Measurements from ENCODE around the gene MAP7.
"Not testable (repeated sequence)": the region's sequence is repeated elsewhere in the genome, so short reads cannot be mapped to it uniquely, and the experiment has no call there.

The MAP7 gene

GRCh38 chr6:136308469-136308868, 241.8 kb downstream of the MAP7 start:
- not testable (repeated sequence) for DNase-seq (ENCODE audit: low read depth in 2 of 3, low spot score in 2 of 3)

GRCh38 chr6:136307351-136307750, 242.9 kb downstream of the MAP7 start:
- no peak for DNase-seq (ENCODE audit: low read depth in 2 of 3, low spot score in 2 of 3)

GRCh38 chr6:136306466-136306865, 243.8 kb downstream of the MAP7 start:
- no peak for DNase-seq (ENCODE audit: low read depth in 2 of 3, low spot score in 2 of 3)

GRCh38 chr6:136304410-136304809, 245.8 kb downstream of the MAP7 start:
- DNase-seq (ENCODE audit: low read depth in 2 of 3, low spot score in 2 of 3): no peak

- DNase-seq (ENCODE audit: low read depth in 2 of 3, low spot score in 2 of 3): no peak
These were observed 246.7 kb downstream of the MAP7 start for GRCh38 chr6:136303516-136303915.

- no peak for DNase-seq (ENCODE audit: low read depth in 2 of 3, low spot score in 2 of 3)
These were observed 255.6 kb downstream of the MAP7 start for GRCh38 chr6:136294621-136295020.

Data from activated CD8-positive, alpha-beta memory T cell treated with anti-CD3 and anti-CD28 coated beads for 48 hours (primary cell).